A673 (cell line): ENCODE measurements around the gene UBR4. TPM values are rescaled to one million over a fixed set of nuclear protein-coding genes. Genes with fewer than 3 reads are reported as not detected.
"Not testable (repeated sequence)": the region's sequence is repeated elsewhere in the genome, so short reads cannot be mapped to it uniquely, and the experiment has no call there.

Experiments used
- BruUV-seq: library from RNA; stranded (reverse); fragments of 400-500 nt; replicated peaks from 2 replicates; lab custom pipeline; 2021; lab: Mats Ljungman, UMichigan
- CTCF ChIA-PET: fragments of 300-600 bp; sonication (Branson Sonifier 250); formaldehyde crosslinking; loops from one replicate; lab custom pipeline; 2022; ENCODE audit warnings: antibody characterized with exemption; lab: Charles Lee
- POLR2A ChIA-PET: fragments of 300-600 bp; sonication (Branson Sonifier 250); formaldehyde crosslinking; loops from one replicate; lab custom pipeline; 2022; ENCODE audit warnings: antibody characterized with exemption; ENCODE audit not compliant: low non-redundant PET; lab: Charles Lee
- DNase-seq: peaks from one replicate; pipeline ENCODE4 v3.0.0-alpha.2; 2015; ENCODE audit warnings: low spot score
- H3K27ac ChIP-seq: fragments of 200-600 bp; sonication (generic); 2 replicates; pipeline ENCODE4 v1.5.1; 2016; ENCODE audit warnings: mixed run types, low read depth, mild to moderate bottlenecking, mixed read lengths, antibody characterized with exemption, low read length; ENCODE audit not compliant: poor library complexity, severe bottlenecking
- H3K27me3 ChIP-seq: fragments of 200-600 bp; sonication (generic); replicated peaks from 2 replicates; pipeline ENCODE4 v1.6.1; 2017; ENCODE audit warnings: mixed run types, low read depth, mild to moderate bottlenecking, mixed read lengths, antibody characterized with exemption, low read length; ENCODE audit not compliant: insufficient read depth, poor library complexity
- H3K36me3 ChIP-seq: fragments of 200-600 bp; sonication (generic); 2 replicates; pipeline ENCODE4 v1.6.1; 2016; ENCODE audit warnings: mixed run types, mild to moderate bottlenecking, mixed read lengths, antibody characterized with exemption, low read length; ENCODE audit not compliant: insufficient read depth, poor library complexity, severe bottlenecking
- H3K4me1 ChIP-seq: fragments of 200-600 bp; sonication (generic); 2 replicates; pipeline ENCODE4 v1.6.1; 2017; ENCODE audit warnings: mixed run types, mild to moderate bottlenecking, mixed read lengths, antibody characterized with exemption, low read length; ENCODE audit not compliant: insufficient read depth, poor library complexity, severe bottlenecking
- H3K4me3 ChIP-seq: fragments of 200-600 bp; sonication (generic); 2 replicates; pipeline ENCODE4 v1.5.1; 2016; ENCODE audit warnings: low read depth, mixed run types, mild to moderate bottlenecking, mixed read lengths, low read length; ENCODE audit not compliant: poor library complexity, severe bottlenecking
- H3K9me3 ChIP-seq: fragments of 200-600 bp; sonication (generic); 2 replicates; pipeline ENCODE4 v1.6.1; 2016; ENCODE audit warnings: mixed run types, low read depth, mild to moderate bottlenecking, mixed read lengths, antibody characterized with exemption, low read length; ENCODE audit not compliant: poor library complexity, severe bottlenecking
- EZH2 ChIP-seq: fragments of 200-600 bp; sonication (generic); IDR thresholded peaks from 2 replicates; pipeline ENCODE4 v1.6.1; 2017; ENCODE audit warnings: borderline replicate concordance, low read depth, mild to moderate bottlenecking, mixed read lengths, antibody characterized with exemption, low read length; ENCODE audit not compliant: poor library complexity, severe bottlenecking
- intact Hi-C: fragments of 100-400 bp; cut with micrococcal nuclease; formaldehyde crosslinking; loops from one replicate; pipeline ENCODE4 v1.10.0; 2022; ENCODE audit not compliant: unreplicated experiment
- total RNA-seq: library from RNA; stranded (reverse); gene quantifications from 2 replicates; pipeline ENCODE4 v1.2.3, GENCODE V29; 2021
- TF ChIP-seq, protein P1 (sequence below): fragments of 300-800, 200-600 bp; sonication (generic); conservative IDR thresholded peaks from 2 replicates; pipeline ENCODE4 v1.5.1; 2017; ENCODE audit warnings: low read depth, mild to moderate bottlenecking, antibody characterized with exemption, low read length, moderate library complexity, mixed read lengths

The UBR4 gene
- total RNA-seq, 1 experiment from 2014 or later: 214 TPM

DNA sequence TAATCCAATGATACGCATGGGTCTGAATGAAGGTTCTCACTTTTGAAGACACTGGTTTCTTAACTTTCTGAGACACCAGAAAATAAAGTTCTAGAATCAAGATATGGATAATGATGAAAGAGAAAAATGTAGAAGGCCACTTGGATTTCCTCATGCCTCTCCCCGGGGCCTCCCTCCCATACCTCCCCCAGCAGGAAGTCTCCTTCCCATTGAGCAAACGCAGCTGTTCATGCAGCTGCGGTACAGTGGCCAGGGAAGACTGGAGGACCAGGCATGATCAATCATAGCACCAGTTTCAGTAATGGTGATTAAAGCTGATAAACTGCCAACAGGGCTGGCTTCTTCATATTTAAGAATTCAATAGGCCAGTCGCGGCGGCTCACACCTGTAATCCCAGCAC is 10.9 kb upstream of the UBR4 start:
- Histone ChIP-seq H3K4me3 (no peak overlapping the region), H3K27me3 (no peaks in the 10 kb centered on the region), H3K27ac (peak overlapping the region; percentile 37), H3K9me3 (no peaks in the 10 kb centered on the region), H3K4me1 (peaks cover 5% of the 10 kb centered on the region), H3K36me3 (peaks cover 95% of the 10 kb centered on the region)
- TF ChIP-seq, protein P1, sequence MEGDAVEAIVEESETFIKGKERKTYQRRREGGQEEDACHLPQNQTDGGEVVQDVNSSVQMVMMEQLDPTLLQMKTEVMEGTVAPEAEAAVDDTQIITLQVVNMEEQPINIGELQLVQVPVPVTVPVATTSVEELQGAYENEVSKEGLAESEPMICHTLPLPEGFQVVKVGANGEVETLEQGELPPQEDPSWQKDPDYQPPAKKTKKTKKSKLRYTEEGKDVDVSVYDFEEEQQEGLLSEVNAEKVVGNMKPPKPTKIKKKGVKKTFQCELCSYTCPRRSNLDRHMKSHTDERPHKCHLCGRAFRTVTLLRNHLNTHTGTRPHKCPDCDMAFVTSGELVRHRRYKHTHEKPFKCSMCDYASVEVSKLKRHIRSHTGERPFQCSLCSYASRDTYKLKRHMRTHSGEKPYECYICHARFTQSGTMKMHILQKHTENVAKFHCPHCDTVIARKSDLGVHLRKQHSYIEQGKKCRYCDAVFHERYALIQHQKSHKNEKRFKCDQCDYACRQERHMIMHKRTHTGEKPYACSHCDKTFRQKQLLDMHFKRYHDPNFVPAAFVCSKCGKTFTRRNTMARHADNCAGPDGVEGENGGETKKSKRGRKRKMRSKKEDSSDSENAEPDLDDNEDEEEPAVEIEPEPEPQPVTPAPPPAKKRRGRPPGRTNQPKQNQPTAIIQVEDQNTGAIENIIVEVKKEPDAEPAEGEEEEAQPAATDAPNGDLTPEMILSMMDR: no peak
- no peak for TF ChIP-seq EZH2
- no TSS peak for BruUV-seq
- ChIA-PET CTCF (interaction anchor here (0.6 kb wide), 1 partner anchor 9 kb away, joined by 4 read pairs; no protein-coding TSS in a partner anchor), POLR2A (no interaction called here)
- DNase-seq: peak; percentile 35
- intact Hi-C loops: no loop called here

DNA sequence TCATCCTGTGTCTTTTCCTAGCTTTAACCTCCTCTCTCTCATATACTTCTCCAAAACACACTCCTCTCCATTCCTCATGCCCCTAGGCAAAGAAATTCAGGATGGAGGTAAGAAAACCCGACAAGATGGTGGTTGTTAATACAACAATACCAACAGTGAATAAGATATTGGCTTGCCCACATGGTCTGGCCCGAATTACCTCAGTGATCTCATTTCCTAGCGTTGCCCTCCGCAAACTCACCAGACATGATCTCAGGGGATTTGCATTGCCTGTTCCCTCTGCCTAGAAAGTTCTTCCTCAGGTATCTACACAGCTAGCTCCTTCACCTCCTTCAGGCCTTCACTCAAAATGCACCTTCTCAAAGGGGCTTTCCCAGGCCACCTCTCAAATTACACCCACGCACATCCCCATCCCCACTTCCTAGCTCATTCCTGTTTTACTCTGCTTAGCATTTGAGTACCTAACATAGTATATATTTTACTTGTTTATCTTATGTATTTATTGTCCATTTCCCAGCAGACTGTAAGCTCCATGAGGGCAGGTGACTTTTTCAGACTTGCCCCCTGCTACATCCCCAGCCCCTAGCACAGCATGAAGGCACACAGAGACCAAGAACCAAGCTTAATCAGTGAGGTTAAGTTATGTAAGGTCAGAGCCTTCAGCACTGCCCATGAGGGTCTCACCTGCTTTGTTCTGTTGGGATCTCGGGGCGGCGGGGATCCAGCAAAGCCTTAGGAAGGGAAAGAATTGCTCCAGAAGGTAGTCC is 10.2 kb upstream of the UBR4 start:
- POLR2A ChIA-PET: no interaction called here
- TF ChIP-seq, protein P1: no peak
- no peak for TF ChIP-seq EZH2
- H3K27ac ChIP-seq: peak overlapping the region; percentile 44
- H3K36me3 ChIP-seq: peaks cover 95% of the 10 kb centered on the region
- no peak overlapping the region for H3K4me3 ChIP-seq
- no TSS peak for BruUV-seq
- H3K9me3 ChIP-seq: no peaks in the 10 kb centered on the region
- DNase-seq: no peak
- intact Hi-C loops: no loop called here
- H3K27me3 ChIP-seq: no peaks in the 10 kb centered on the region
- H3K4me1 ChIP-seq: peaks cover 5% of the 10 kb centered on the region
- CTCF ChIA-PET: no interaction called here

DNA sequence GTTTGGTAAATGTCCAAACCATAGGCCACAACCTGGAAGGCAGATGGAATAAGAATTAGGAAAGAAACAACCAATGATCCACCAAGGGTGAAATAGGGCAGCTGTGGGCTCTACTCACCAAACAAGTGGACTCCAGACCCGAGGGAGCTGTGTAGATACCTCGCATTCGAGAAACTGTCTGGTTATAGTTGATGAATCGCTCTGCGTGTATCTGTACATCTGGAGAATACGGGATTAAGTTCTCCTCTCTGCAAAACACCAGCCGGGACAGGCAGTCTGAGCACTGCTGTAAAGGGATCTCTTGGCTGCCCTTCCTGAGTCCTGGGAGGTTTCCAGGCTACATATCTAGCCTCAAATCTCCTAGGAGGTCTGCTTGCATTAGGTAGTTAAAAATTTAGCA is 9.4 kb upstream of the UBR4 start:
- intact Hi-C loops: no loop called here
- Histone ChIP-seq H3K27me3 (no peaks in the 10 kb centered on the region), H3K9me3 (no peaks in the 10 kb centered on the region), H3K4me3 (no peak overlapping the region), H3K36me3 (peaks cover 91% of the 10 kb centered on the region), H3K27ac (peak overlapping the region; percentile 44), H3K4me1 (peaks cover 5% of the 10 kb centered on the region)
- ChIA-PET CTCF (no interaction called here), POLR2A (interaction anchor here (0.5 kb wide), 1 partner anchor 31 kb away, joined by 5 read pairs; no protein-coding TSS in a partner anchor)
- DNase-seq: no peak
- BruUV-seq: no TSS peak
- TF ChIP-seq, protein P1: no peak
- TF ChIP-seq EZH2: no peak

DNA sequence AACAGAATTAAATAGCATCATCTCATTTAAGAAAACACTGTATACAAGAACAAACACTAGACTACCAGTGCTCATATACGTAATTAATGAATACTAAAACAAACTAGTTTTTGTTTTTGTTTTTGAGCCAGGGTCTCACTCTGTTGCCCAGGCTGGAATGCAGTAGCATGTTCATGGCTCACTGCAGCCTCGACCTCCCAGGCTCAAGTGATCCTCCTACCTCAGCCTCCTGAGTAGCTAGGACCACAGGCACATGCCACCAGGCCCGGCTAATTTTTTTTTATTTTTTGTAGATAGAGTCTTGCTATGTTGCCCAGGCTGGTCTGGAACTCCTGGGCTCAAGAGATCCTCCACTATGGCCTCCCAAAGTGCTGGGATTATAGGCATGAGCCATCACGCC is 6.5 kb upstream of the UBR4 start:
- H3K27ac ChIP-seq, H3K27me3 ChIP-seq, H3K9me3 ChIP-seq, DNase-seq, BruUV-seq, CTCF ChIA-PET, H3K4me3 ChIP-seq, intact Hi-C loops: not testable (repeated sequence)
- POLR2A ChIA-PET: interaction anchor here (0.6 kb wide), 1 partner anchor 263 kb away, joined by 19 read pairs; no protein-coding TSS in a partner anchor
- peaks cover 15% of the 10 kb centered on the region for H3K4me1 ChIP-seq
- H3K36me3 ChIP-seq: peaks cover 84% of the 10 kb centered on the region
